ENCODE data around the gene PSME3IP1.
A peak's percentile ranks its signal among the peaks of the same experiment; 100 is the strongest.

PSME3IP1 gene

DNA sequence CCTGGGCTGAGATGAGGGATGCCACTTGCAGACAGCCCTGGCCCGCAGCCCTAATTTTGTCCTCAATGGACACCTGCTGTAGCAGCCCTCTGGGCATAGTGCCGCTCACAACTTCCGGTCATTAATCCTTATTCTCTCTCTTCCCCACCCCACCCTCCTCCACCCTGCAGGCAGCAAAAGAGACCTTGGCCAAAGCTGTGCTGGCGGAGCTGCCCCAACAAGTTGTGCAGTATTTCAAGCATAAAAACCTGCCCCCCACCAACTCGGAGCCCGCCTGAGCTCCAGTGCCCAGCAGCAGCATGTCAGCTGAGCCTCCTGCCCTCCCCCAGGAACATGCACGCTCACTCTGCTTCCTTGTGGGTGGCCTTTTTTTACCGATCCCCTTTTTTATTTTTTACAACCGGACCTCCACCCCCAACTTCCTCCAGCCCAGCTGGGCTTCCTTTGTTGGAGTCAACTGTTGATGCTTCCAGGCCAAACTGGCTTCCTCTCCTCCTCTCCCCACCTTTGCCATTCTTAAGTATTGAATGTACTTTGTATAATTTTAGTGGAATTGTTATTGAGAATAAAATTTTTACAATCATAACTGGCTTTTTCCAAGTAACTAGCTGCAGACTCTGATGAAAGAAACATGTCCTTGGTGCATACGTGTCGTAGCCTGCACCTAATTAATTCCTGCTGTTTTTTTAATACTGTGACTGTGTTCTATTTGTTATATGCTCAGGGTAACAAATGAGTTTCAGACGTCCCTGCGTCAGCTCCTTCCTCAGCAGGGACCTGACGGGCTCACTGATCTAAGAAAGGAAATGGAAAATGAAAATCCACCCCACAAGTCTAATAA lies 38.2 kb downstream of the PSME3IP1 start:
- H3K27ac ChIP-seq, result peak overlapping the region in 20 of 21 experiments; percentile 18 to 88 (median 70)
- H3K4me3 ChIP-seq, result no peak overlapping the region

DNA sequence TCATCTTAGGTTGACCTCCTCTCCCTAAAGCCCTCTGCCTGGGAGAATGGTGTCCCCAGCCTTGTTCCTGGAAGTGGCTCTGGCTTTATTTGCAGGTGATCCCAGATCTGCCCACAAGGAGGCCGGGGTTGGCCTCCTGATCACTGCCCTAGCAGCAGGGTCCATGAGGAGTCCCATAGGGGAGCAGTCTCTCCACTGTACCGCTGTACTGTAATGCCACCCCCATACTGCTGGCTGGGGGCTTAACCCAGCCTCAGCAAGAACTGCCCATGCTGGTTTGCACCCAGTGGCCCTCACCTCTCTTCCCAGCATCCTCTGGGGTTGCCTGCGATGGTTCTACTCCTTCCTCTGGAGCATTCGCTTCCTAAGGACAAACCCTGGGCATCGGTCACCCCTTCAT lies 39.1 kb downstream of the PSME3IP1 start:
- Histone ChIP-seq H3K4me3 (no peak overlapping the region), H3K27ac (peak overlapping the region in 17 of 21 experiments; percentile 4 to 88 (median 70))

DNA sequence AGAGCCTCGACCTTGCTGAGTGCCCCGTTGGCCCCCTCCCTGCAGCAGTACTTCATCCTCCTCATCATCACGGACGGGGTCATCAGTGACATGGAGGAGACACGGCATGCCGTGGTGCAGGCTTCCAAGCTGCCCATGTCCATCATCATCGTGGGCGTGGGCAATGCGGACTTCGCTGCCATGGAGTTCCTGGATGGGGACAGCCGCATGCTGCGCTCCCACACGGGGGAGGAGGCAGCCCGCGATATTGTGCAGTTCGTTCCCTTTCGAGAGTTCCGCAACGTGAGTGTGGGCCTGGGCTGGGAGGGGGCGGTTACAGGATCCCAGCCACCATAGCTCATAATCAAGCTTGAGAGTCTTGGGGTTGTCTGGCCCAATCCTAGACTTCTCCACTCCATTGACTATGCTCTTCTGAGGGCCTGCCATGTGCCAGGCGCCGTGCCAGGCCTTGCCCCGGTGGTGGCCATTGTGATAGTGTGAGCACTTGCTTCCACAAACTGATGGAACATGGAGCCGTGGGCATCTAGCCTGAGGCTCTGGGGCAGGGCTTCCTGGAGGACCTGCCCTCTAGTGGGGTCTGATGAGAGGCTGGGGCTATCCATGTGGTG lies 39.7 kb downstream of the PSME3IP1 start:
- Histone ChIP-seq H3K4me3 (no peak overlapping the region), H3K27ac (peak overlapping the region in 10 of 21 experiments; percentile 4 to 88 (median 71))

DNA sequence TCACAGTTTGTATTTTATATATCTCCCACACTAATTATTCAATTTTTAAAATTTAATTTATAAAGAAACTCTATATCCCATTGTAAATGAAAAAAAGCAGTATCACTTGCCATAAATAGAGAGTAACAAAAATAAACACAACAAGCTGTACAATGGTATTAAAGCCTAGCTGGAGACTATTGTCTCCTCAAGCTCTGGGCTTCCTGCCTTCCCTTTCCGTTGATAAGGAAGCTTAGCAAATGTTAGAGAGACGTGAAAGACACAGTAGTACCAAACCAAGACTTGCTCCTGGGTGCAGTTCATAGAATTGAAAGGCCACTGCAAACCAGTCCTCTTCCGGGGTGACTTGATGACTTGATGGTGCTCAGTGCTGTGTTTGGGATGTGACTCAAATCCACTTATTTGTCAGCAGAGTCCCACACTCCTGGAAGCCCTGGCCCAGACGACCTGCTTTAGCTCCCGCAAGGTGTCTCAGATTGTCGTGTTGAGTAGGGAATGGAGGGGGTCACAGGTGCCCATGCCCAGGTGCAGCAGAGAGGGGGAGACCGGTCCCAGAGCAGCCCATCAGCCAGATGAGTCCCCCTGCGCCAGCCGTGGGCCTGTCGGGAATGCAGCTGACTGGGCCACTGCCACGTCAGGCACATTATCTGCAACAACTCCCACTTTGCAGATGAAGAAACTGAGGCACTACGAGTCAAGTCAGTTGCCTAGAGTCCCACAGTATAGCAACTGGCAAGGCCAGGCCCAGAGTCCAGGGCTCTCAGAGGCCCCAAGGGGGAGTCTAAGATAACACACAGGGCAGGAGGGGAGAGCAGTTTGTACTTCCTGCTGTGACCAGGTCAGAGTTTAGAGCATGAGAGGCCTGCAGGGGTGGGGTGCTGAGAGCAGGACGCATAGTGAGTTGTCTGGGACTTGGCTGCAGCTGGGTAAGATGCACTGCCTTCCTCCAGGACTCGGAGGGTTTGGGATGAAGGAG lies 40.5 kb downstream of the PSME3IP1 start:
- Histone ChIP-seq H3K27ac (peak overlapping the region in 6 of 21 experiments; percentile 11 to 88 (median 43)), H3K4me3 (no peak overlapping the region)

DNA sequence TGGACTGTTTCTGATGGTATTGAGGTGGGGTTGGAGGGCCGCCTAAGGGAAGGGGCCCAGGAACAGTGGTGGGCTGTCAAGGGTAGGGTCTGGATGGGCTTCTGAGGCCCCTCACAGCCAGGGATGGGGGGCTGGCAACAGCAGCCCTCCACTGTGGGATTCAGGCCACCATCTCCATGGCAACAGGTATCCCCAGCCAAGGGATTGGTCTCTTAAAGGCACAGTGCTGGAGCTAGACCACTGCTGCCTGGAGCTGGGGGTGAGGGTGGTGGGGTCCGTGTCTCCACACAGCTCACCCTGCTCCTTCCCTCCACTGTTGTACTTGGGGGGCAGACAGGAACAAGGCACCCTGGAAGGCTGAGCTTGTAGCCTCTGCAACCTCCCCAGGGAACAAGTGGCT lies 41.8 kb downstream of the PSME3IP1 start:
- Histone ChIP-seq H3K4me3 (no peak overlapping the region), H3K27ac (peak overlapping the region in 5 of 21 experiments; percentile 1 to 88 (median 51))

DNA sequence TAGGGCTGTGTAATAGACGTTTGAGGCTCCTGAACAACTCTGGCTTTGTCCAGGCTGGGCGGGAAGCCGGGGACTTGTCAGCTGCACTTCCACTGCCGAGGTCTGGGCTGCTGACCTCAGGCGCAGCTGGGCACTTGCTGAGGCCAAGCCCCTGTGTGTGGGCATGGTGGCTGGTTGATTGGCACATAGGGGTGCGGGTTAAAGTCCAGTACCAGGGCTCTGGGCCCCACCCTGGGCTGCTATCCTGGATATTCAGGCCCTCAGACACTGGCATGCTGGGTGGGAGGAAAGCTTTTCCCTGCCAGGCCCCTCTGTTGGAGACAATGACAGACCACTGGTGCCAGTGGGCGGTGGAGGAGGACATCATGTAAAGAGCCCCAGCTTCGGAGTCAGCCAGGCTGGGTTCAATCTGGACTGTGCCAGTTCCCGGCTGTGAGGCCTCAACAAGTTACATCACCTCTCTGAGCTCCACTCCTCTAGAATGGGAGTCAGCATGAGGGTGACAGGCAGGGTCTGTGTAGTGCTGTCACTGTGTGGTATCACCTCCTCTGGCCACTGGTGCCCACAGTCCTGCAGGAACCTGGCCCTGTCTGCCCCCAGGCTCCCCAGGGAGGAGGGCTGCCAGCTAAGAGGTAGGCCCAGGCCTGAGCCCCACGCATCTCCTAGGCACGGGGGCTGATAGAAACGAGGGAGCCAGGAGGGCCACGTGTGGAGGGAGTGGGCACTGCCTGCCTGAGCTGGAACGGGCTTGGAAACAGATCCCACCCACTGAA lies 42.5 kb downstream of the PSME3IP1 start:
- peak overlapping the region in 6 of 21 experiments; percentile 1 to 88 (median 15) for H3K27ac ChIP-seq

DNA sequence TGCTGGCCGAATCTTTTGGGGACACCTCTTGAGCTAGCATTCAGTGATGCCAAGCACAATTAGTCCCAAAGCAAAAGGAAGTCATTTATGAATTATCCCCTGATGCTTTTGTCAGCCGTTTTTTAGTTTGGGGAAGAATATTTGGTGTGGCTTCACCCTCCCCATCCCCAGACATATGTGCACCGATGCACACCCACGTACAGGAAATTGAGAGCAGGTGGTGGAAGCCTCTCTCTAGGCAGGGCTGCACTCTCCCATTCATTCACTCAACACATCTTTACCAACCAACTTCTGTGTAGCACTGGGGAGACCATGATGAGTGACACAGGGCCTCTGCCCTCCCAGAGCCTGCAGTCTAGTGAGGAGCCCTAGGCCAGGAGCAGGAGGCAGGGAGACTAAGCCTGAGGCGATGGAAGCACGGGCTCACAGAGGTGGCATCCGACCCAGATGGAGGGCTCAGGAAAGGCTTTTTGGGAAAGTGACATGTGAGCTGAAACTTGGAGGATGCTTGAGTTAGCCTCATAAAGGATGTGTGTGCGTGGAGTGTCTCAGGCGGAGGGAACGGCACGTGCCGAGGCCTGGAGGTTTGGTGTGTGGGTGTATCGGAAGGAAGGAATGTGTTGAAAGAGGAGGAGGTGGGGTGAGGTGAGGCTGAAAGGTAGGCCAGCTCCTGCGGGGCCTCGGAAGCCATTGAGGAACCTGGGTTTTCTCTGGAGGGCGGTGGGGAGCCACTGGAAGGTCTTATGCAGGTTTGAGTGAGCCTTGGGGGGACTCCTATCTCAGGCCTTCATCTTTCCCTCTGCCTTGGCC lies 43.8 kb downstream of the PSME3IP1 start:
- H3K4me3 ChIP-seq, result no peak overlapping the region
- H3K27ac ChIP-seq, result peak overlapping the region in 3 of 21 experiments; percentile 2 to 33 (median 31)

More for the DNA sequence above, 42.5 kb downstream of the PSME3IP1 start:
- no peak overlapping the region for H3K4me3 ChIP-seq

DNA sequence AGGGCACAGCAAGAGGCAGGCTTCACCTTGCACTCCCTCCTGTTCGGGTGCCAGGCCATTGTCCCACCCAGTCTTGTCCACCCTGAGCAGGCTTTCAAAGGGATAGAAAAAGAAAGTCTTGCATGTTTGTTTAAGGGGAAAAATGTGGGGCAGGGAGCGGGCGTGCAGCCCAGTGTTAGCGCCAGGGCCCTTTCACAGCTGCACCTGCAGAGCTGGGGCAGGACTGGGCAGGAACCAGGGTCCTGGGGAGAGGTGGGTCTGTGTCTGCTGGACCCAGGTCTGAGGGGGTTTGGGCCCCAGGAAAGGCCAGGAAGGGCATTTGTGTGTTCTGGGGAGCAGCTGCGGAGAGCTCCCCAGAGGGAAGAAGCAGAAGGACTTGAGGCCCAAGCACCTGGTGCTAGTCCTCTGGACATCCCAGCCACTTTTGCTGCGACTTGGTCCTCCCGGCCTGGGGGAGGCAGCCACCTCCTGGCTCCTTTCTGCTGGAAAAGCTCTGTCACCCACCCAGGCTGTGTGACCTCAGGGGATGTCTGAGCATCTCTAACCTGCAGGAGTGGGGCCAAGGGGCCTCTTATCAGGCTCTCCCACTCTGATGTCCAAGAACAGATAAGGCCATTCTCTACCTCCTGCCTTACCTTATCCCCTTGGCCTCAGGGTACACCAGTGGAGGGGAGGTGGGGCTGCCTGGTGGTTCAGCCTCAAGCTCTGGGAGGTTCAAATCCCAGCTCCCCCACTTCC lies 44.7 kb downstream of the PSME3IP1 start:
- Histone ChIP-seq H3K27ac (peak overlapping the region in 4 of 21 experiments; percentile 2 to 54 (median 20)), H3K4me3 (no peak overlapping the region)

DNA sequence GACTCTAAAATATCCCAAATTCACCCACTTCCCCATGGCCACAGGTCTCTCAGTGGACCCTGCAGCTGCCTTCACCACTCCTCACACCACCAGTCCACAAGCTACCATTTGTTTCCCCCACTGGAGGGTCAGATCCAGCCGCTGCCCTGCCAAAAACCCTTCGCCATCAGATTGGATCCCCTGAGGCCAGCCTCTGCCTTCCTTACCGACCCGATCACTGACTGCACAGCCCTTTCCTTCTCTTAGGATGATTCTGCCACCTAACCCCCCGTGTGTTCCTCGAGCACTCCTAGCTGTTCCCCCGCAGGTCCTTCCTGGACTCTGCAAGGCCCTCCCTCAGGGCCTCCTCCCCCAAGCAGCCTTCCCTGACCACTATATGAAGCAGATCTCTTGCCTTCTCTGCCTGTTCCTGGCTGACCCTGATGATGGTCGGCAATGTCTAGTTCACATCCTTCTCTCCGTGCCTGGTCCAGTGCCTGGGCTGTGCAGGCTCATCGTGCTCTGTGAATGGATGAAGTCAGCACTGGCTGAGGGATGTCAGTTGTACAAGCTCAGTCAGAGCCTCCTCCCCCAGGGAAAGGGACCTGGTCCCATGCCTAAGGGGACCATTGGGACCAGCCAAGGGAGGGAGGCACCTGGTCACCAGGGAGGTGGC lies 47.4 kb downstream of the PSME3IP1 start:
- Histone ChIP-seq H3K4me3 (no peak overlapping the region), H3K27ac (no peak overlapping the region)

DNA sequence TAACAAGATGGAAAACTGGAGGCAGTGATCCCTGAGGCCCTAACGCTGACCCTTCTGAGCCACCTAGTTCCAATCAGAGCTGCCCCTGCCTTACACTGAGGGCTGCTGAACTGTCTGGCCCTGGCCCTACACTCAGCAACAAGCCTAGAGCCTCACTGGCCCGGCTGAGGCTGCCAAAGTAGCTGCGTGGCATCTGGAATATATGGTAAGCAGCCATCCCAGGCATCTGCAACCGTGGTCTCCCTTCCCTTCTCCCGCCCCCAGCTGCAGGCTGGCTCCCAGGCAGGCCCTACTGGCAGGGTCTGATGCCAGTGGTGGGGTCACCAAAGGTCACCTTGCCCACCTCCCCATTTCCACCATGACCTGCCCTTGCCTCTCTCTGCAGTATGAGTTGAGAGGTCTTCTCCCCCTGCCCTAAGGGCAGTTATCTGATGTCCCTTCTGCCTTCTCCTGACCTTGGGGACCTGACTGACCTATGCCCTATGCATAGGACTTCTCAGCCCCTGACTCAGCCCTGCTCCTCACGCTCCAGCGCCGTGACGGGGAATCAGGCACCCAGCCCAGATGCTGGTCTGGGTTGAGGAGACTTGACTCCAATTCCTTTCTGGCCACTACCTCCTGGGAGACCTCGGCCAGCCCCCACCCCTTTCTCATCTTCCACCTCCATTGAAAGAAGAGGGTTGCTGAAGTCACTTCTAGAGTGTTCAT lies 48.1 kb downstream of the PSME3IP1 start:
- Histone ChIP-seq H3K27ac (peak overlapping the region in 4 of 21 experiments; percentile 7 to 38 (median 26)), H3K4me3 (no peak overlapping the region)

DNA sequence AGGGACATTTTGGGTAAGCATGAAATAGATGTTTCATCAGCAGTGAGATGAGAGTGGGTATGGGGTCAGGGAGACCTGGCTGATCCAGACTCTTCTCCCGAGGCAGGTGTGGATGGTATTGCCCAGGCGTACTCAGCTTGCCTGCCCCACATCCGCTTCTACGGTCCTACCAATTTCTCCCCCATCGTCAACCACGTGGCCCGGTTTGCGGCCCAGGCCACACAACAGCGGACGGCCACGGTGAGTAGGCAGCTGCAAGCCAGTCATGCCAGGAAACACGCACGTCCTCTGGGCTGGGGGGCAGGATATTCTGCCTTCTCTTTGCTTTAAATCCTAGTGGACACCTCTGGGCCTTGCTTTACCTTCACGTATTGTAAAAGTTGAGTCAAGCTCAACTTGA lies 48.8 kb downstream of the PSME3IP1 start:
- Histone ChIP-seq H3K4me3 (no peak overlapping the region), H3K27ac (peak overlapping the region in 4 of 21 experiments; percentile 9 to 38 (median 20))

DNA sequence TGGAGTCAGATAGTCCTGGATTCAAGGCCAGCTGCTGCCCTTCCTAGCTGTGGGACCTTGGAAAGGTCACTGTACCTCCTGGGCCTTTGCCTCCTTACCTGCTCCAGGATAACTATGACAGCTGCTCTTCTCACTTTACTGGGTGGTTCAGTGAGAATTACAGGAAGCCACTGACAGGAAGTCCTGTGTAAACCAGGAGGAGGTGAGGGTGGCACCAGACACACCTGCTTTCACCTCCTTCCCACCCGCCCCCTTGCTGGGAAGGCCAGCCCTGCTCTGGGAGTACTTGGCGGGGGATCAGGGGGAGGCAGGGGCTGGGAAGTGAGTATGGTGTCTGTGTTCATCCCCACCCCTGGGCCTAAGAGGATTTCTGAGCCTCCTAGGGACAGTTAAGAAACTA lies 50.9 kb downstream of the PSME3IP1 start:
- peak overlapping the region in 14 of 21 experiments; percentile 9 to 81 (median 50) for H3K27ac ChIP-seq
- H3K4me3 ChIP-seq, result no peak overlapping the region

DNA sequence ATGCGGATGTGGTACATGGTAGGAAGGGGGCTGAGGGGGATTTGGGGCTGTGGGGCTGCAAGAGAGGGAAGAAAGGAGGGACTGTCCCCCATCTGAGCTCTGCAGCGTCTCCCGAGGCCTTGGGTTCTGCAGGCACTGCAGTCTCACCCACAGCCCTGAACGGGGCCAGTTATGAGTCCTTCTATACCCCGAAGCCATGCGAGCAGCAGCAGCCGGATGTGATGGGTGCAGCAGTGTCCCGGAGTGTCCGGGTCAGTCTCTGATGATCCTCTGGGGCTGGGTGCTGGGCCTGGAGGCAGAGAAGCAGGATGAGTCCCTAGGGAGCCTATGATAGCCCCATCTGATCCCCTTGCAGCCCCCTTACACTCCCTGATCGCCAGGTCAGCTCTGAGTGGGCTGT lies 52.0 kb downstream of the PSME3IP1 start:
- H3K4me3 ChIP-seq, result no peak overlapping the region
- H3K27ac ChIP-seq, result peak overlapping the region in 14 of 21 experiments; percentile 9 to 81 (median 54)

DNA sequence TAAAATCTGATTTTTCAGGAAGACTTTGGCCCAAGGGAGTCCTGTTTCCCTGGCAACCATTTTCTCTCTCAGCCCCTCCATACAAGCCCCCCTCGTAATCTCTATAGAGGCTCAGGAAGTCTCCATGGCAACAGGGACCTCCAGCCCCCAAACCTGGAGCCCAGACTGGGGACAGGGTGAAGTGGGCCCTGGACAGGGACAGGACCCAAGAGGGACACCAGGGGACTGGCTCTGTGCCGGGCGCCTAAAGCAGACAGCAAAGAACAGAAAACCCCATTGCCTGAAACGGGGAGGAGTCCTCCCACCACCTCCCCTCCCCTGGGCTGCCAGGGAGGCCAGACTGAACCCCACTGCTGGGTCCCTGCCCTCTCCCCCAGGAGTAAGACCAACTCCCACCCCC lies 52.8 kb downstream of the PSME3IP1 start:
- peak overlapping the region in 10 of 21 experiments; percentile 9 to 81 (median 47) for H3K27ac ChIP-seq
- H3K4me3 ChIP-seq, result no peak overlapping the region

DNA sequence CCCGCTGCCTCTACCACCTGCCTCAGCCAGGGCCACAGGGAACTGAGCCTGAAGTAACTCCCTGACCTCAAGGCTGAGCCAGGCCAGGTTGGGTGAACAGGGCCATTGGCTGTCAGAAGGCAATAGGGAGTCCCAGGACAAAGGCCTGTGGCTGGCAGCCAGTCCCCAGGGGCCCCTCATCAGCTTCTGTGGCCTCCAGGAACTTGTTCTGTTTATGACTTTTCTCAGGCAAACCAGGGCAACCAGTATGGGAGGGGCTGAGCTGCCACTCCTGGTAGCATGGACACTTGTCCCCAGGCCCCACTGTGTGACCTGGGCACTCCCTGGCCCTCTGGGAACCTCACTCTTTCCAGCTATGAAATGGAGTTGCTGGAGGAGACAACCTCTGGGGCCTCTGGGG lies 53.4 kb downstream of the PSME3IP1 start:
- peak overlapping the region in 8 of 21 experiments; percentile 9 to 81 (median 46) for H3K27ac ChIP-seq
- H3K4me3 ChIP-seq, result no peak overlapping the region

DNA sequence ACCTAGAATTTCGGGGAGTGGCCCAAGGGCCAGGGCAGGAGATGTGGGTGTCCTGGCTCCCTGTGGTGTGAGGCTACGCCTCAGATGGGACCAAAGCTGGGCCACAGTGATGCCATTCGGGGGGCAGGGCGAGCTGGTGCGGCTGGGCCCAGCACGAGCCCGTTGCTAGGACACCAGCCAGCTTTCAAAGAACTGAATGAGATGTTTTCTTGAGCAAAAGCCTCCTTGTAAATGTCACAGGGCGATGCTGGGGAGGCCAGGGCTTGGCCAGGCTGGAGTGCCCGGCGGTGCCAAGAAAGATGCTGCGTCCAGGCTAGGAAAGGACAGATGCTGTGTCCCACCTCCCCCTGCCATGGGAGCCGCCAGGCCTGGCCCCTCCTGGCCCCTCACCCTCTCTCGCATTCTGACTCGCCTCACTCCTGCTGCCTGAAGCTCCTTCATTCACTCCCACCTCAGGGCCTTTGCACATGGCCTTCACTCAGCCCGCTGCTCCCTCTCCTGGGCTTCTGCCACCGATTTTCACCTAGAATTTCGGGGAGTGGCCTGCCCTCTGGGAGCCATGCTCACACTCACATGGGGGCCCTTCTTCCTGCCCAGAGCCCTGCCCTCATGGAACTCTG lies 54.4 kb downstream of the PSME3IP1 start:
- Histone ChIP-seq H3K27ac (peak overlapping the region in 4 of 21 experiments; percentile 8 to 81 (median 62)), H3K4me3 (no peak overlapping the region)
